Mucosa of rectum (tissue), 2 donors: Measurements from ENCODE around the gene XXYLT1.
"Not testable (repeated sequence)": the region's sequence is repeated elsewhere in the genome, so short reads cannot be mapped to it uniquely, and the experiment has no call there.

Experiments used
- H3K27ac ChIP-seq, 2 donors: one replicate each; pipeline ENCODE4 v1.7.0; 2013; ENCODE audit warnings: inconsistent platforms in 2 of 2, low read depth in 2 of 2, low read length in 2 of 2
- H3K27me3 ChIP-seq, 2 donors: one replicate each; pipeline ENCODE4 v1.7.0; 2013; ENCODE audit warnings: low read length in 2 of 2; ENCODE audit not compliant: control insufficient read depth in 2 of 2, insufficient read depth in 2 of 2
- H3K36me3 ChIP-seq, 2 donors: one replicate each; pipeline ENCODE4 v1.7.0; 2013; ENCODE audit warnings: low read length in 2 of 2; ENCODE audit not compliant: control insufficient read depth in 2 of 2, insufficient read depth in 2 of 2
- H3K4me1 ChIP-seq, 2 donors: one replicate each; pipeline ENCODE4 v1.7.0; 2013; ENCODE audit warnings: low read length in 2 of 2, mild to moderate bottlenecking in 1 of 2; ENCODE audit not compliant: control insufficient read depth in 2 of 2, insufficient read depth in 2 of 2
- H3K4me3 ChIP-seq, 2 donors: one replicate each; pipeline ENCODE4 v1.7.0; 2013; ENCODE audit warnings: low read length in 2 of 2
- H3K9ac ChIP-seq, 2 donors: one replicate each; pipeline ENCODE4 v1.7.0; 2013; ENCODE audit warnings: low read length in 2 of 2, low read depth in 1 of 2, mild to moderate bottlenecking in 1 of 2
- H3K9me3 ChIP-seq, 2 donors: one replicate each; pipeline ENCODE4 v1.7.0; 2013; ENCODE audit warnings: low read length in 2 of 2; ENCODE audit not compliant: control insufficient read depth in 2 of 2
- donor health status: healthy.
- donor health status: Normal muscosa, but diverticular disease.

The XXYLT1 gene

DNA sequence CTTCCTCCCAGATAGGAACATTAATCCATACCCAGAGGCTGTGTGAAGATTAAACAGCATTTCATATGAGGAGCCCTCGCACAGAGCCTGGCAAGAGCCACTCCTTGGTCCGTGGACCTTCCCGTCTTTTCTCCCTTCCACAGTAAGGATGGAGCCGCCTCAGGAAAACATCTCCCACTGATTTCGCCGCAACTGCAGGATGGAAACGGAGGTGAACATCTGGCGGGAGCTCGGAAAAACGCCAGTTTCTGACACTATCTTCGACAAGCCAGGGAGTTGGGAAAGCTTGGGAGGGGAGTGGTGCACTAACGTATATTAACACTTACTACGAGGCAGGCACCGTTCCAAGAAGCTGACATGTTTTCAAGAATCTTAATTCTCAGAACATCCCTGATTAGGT is 157.9 kb downstream of the XXYLT1 start:
- Histone ChIP-seq H3K4me1 (peaks cover 0 to 1% of the 10 kb centered on the region in 2 donors), H3K27ac (no peak overlapping the region), H3K9ac (no peak overlapping the region), H3K9me3 (no peaks in the 10 kb centered on the region), H3K4me3 (no peak overlapping the region), H3K27me3 (no peaks in the 10 kb centered on the region), H3K36me3 (no peaks in the 10 kb centered on the region)

DNA sequence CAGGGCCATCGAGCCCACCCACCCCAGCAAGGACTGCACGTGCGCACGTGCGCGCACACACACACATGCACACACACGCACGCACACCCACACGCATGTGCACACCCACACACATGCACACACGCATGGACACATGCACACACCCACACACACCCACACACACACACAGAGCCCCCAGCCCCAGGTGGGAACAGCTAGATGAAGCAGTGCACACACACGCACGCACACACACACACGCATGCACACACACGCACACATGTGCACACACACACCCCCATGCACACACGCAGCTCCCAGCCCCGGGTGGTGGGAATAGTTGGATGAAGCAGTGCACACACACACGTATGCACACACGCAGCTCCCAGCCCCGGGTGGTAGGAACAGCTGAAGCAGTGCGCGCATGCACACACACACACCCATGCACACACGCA is 158.6 kb downstream of the XXYLT1 start:
- Histone ChIP-seq H3K27ac (no peak overlapping the region), H3K36me3 (no peaks in the 10 kb centered on the region), H3K9ac (no peak overlapping the region), H3K4me1 (no peaks in the 10 kb centered on the region), H3K4me3 (no peak overlapping the region), H3K9me3 (no peaks in the 10 kb centered on the region), H3K27me3 (no peaks in the 10 kb centered on the region)

DNA sequence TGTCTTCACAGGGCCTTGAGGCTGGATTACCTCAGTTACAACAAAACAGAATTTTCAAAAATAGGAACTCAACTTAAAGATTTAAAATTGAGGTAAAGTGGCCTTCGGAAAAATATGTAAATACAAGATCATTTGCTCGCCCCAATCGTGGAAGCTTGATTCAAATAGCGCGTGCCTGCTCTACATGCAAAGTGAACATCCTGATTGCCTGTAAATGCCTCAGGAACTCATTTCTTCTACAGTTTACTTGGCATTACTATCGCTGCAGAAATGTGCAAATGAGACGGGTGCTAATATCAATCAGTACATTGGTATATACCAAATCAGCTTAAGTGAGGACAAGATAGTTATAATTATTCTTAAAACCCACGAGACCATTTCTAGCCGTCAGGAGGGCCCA is 159.2 kb downstream of the XXYLT1 start:
- Histone ChIP-seq H3K9ac (no peak overlapping the region), H3K27ac (no peak overlapping the region), H3K36me3 (no peaks in the 10 kb centered on the region), H3K27me3 (no peaks in the 10 kb centered on the region), H3K4me1 (no peaks in the 10 kb centered on the region), H3K9me3 (no peaks in the 10 kb centered on the region), H3K4me3 (no peak overlapping the region)

DNA sequence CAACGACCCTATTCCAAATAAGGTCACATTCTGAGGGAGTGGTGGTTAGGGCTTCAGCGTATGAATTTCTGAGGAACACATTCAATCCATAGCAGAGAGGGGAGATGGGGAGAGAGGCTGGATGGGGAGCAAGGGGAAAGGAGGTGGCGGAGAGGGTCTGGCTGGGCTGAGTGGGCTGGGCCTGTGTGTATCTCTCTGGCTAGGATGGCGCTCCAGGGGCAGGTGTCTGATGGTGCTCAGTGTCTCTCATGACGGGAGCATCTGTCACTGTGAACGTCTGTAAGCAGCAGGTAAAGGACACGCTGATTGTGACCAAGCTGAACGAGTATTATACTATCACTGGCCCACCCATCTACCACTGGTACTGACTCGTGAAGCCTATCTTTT is 159.6 kb downstream of the XXYLT1 start:
- no peak overlapping the region for H3K4me3 ChIP-seq
- H3K36me3 ChIP-seq: no peaks in the 10 kb centered on the region
- no peaks in the 10 kb centered on the region for H3K27me3 ChIP-seq
- H3K4me1 ChIP-seq: peaks cover under 1% of the 10 kb centered on the region in 2 donors
- no peaks in the 10 kb centered on the region for H3K9me3 ChIP-seq
- H3K9ac ChIP-seq: no peak overlapping the region
- peak overlapping the region; percentile 30 to 38 for H3K27ac ChIP-seq

DNA sequence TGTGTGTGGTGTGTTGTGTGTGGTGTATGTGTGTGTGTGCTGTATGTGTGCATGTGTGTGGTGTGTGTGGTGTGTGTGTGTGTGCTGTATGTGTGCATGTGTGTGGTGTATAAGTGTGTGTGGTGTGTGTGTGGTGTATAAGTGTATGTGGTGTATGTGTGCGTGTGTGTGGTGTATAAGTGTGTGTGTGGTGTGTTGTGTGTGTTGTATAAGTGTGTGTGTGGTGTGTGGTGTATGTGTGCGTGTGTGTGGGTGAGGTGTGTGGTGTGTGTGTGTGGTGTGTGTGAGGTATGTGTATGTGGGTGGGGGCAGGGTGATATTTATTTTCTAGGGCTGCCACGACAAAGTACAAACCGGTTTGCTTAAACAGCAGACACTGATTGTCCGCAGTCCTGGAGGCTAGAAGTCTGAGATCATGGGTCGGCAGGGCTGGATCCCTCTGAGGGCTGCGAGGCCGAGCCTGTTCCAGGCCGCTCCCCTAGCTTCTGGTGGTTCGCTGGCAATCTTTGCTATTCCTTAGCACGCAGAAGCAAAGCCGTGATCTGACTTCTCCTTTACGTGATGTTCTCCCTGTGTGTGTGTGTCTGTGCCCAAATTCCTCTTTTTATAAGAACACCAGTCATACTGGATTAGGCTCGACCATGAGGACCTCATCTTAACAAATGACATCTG is 160.2 kb downstream of the XXYLT1 start:
- H3K9ac ChIP-seq: no peak overlapping the region
- H3K27me3 ChIP-seq: no peaks in the 10 kb centered on the region
- H3K9me3 ChIP-seq: no peaks in the 10 kb centered on the region
- peaks cover 3 to 5% of the 10 kb centered on the region in 2 donors for H3K4me1 ChIP-seq
- peak overlapping the region; percentile 30 to 38 for H3K27ac ChIP-seq
- H3K4me3 ChIP-seq: no peak overlapping the region
- H3K36me3 ChIP-seq: no peaks in the 10 kb centered on the region

DNA sequence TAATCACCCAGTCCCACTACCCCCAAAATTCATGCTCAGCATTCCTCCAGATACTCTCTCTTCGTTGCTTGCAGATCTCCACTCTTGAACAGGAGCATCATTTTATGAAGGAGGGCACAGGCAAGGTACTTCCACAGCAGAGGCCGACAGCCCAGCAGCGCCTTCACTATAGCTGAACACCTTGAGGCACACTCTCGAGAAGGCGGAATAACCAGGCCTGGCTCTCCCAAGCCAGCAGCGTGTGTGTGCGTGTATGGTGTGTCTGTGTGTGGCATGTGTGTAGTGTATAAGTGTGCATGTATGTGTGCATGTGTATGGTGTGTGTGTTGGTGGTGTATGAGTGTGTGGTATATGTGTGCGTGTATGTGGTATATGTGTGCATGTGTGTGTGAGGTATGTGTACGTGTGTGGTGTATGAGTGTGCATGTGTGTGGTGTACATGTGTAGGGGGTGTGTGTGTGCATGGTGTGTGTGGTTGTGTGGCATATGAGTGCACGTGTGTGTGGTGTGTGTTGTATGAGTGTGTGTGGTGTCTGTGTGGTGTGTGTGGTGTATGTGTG is 161.8 kb downstream of the XXYLT1 start:
- no peak overlapping the region for H3K9ac ChIP-seq
- no peaks in the 10 kb centered on the region for H3K27me3 ChIP-seq
- H3K36me3 ChIP-seq: no peaks in the 10 kb centered on the region
- no peak overlapping the region for H3K4me3 ChIP-seq
- H3K9me3 ChIP-seq: no peaks in the 10 kb centered on the region
- peaks cover 5 to 17% of the 10 kb centered on the region in 2 donors for H3K4me1 ChIP-seq
- no peak overlapping the region for H3K27ac ChIP-seq

DNA sequence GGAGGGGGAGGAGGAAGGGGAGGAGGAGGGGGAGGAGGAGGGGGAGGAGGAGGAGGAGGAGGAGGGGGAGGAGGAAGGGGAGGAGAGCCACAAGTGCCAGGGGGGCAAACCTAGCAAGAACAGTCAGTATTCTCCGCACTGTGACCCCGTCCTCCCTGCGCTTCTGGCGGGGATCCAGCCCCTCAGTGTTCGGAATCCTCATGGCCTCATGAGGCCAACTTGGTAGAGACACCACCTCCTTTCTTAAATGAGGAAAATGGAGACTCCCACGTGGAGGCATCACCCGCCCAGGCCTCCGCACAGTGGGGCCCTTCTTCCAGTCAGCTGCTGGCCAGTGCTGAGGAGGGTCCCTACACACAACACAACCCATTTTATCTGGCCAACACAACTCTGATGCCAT is 163.4 kb downstream of the XXYLT1 start:
- no peaks in the 10 kb centered on the region for H3K27me3 ChIP-seq
- peaks cover 7 to 25% of the 10 kb centered on the region in 2 donors for H3K4me1 ChIP-seq
- no peak overlapping the region for H3K4me3 ChIP-seq
- no peak overlapping the region for H3K9ac ChIP-seq
- H3K36me3 ChIP-seq: no peaks in the 10 kb centered on the region
- no peak overlapping the region for H3K27ac ChIP-seq
- H3K9me3 ChIP-seq: no peaks in the 10 kb centered on the region

DNA sequence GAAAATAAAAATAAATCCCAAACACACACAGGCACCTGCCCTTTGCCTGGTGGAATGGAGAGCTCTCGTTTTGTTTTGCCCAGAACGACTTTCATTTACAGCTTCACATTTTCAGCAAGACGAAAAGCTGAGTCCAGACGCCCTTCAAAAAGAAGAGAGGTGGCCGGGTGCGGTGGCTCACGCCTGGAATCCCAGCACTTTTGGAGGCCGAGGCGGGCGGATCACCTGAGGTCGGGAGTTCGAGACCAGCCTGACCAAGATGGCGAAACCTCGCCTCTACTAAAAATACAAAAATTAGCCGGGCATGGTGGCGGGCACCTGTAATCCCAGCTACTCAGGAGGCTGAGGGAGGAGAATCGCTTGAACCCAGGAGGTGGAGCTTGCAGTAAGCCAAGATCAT is 163.9 kb downstream of the XXYLT1 start:
- H3K9me3 ChIP-seq, H3K27me3 ChIP-seq, H3K36me3 ChIP-seq, H3K9ac ChIP-seq, H3K4me3 ChIP-seq, H3K27ac ChIP-seq: not testable (repeated sequence)
- peaks cover 7 to 30% of the 10 kb centered on the region in 2 donors for H3K4me1 ChIP-seq

DNA sequence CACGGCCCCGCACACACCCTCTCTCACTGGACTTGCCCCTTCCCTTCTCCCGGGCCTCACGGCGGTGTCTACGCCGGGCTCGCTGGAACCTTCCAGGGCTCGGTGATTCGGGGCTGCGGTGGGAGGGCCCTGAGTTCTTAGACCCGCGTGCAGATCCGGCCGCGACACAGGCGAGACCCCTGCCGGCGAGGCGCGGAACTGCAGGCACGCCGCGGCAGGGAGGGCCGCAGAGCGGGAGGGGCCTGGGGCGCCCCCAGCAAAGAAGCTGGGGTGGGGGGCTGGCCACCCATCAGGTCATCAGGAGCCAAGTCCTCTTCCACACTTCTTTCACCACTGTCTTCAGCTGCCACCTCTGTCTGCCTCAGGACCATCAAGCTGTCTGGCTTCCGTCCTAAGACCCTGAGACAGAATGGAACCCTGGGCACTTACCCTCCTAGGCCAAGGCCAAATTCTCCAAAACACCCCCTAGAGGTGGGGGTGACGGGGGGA is 164.5 kb downstream of the XXYLT1 start:
- H3K36me3 ChIP-seq: no peaks in the 10 kb centered on the region
- H3K4me1 ChIP-seq: peaks cover 7 to 30% of the 10 kb centered on the region in 2 donors
- H3K27ac ChIP-seq: no peak overlapping the region
- no peaks in the 10 kb centered on the region for H3K9me3 ChIP-seq
- H3K4me3 ChIP-seq: peak overlapping the region; percentile 34 to 55
- H3K9ac ChIP-seq: peak overlapping the region; percentile 15 to 19
- H3K27me3 ChIP-seq: no peaks in the 10 kb centered on the region

DNA sequence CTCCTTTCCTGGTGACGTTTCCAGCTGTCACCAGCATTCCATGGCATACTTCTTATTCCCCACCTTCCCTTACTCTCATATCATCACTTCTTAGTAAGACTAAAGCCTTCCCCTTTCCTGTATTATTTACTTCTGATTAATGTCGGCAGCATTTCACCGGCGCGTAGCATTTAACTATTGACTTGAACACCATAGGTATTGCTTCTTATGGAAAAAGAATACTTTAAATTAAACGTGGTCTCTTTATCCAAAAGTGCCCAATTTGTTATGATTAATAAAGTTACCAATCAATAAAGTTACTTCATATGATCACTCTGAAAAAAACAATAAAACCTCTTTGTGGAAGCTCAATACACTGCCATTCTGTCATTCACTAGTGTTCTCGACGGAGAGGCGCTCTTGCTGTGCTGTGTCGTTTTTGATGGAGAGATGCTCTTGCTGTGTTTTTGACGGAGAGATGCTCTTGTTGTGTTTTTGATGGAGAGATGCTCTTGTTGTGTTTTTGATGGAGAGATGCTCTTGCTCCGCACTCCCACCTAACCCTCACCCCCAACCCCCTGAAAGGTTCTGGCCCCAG is 165.0 kb downstream of the XXYLT1 start:
- Histone ChIP-seq H3K27me3 (no peaks in the 10 kb centered on the region), H3K9ac (peak overlapping the region; percentile 15 to 19), H3K4me3 (peak overlapping the region; percentile 34 to 55), H3K9me3 (no peaks in the 10 kb centered on the region), H3K36me3 (no peaks in the 10 kb centered on the region), H3K27ac (peak overlapping the region in 1 of 2 donors; percentile 53), H3K4me1 (peaks cover 7 to 30% of the 10 kb centered on the region in 2 donors)
